WTC11 (cell line): ENCODE results near the gene ARIH2.

Experiments
- AFF4 ChIP-seq: sonication (generic); formaldehyde crosslinking; IDR thresholded peaks from 2 replicates; pipeline ENCODE4 v1.8.1; 2023; ENCODE audit warnings: mild to moderate bottlenecking, missing genetic modification reagents, borderline replicate concordance
- ATF2 ChIP-seq: sonication (generic); formaldehyde crosslinking; IDR thresholded peaks from 2 replicates; pipeline ENCODE4 v1.8.1; 2022; ENCODE audit warnings: low read depth, missing genetic modification reagents, borderline replicate concordance
- MXD4 ChIP-seq: fragments of 250-450 bp; sonication (Bioruptor Pico); IDR thresholded peaks from 2 replicates; pipeline ENCODE4 v1.8.0; 2021; ENCODE audit warnings: mild to moderate bottlenecking, moderate library complexity, borderline replicate concordance

- TF ChIP-seq MXD4 (CRISPR knock-in tag) (no peak), ATF2 (no peak), AFF4 (CRISPR knock-in tag) (no peak)
Observed at GRCh38 chr3:48945432-48945831, 26.8 kb downstream of the ARIH2 start.
